Fibroblast of lung (primary cell): ENCODE data around the gene MSI2. TPM values are rescaled to one million over a fixed set of nuclear protein-coding genes. Genes with fewer than 3 reads are reported as not detected.

Experiments
- DNase-seq, 2 donors: peaks; one replicate each; pipeline versions ENCODE4 v3.0.0 to v3.0.0-alpha.2; 2010; ENCODE audit warnings: low read depth in 2 of 2
- H2AFZ ChIP-seq: 2 replicates; pipeline ENCODE4 v1.5.1; 2012; ENCODE audit warnings: low read length, control low read depth, inconsistent platforms
- H3K27ac ChIP-seq: 2 replicates; pipeline ENCODE4 v1.5.1; 2011; ENCODE audit warnings: low read length, control low read depth; ENCODE audit not compliant: insufficient read depth
- H3K27me3 ChIP-seq: 2 replicates; pipeline ENCODE4 v1.5.1; 2011; ENCODE audit warnings: mild to moderate bottlenecking, low read length; ENCODE audit not compliant: control insufficient read depth, insufficient read depth
- H3K36me3 ChIP-seq: 2 replicates; pipeline ENCODE4 v1.5.1; 2011; ENCODE audit warnings: low read length; ENCODE audit not compliant: control insufficient read depth, insufficient read depth
- H3K4me1 ChIP-seq: 2 replicates; pipeline ENCODE4 v1.5.1; 2011; ENCODE audit warnings: low read length; ENCODE audit not compliant: control insufficient read depth, insufficient read depth; ENCODE audit errors: extremely low read depth
- H3K4me2 ChIP-seq: 2 replicates; pipeline ENCODE4 v1.5.1; 2011; ENCODE audit warnings: low read length, control low read depth; ENCODE audit not compliant: insufficient read depth; ENCODE audit errors: extremely low read depth
- H3K4me3 ChIP-seq, 4 experiments: fragments of 200-600 bp in 1 of 4; sonication (generic) in 1 of 4; replicated peaks in 1 of 4; 2 replicates each; pipeline ENCODE4 v1.5.1; 2011 to 2016; ENCODE audit warnings: low read length in 4 of 4, low read depth in 3 of 4, mild to moderate bottlenecking in 3 of 4, control low read depth in 2 of 4, inconsistent platforms in 1 of 4, mixed read lengths in 1 of 4; ENCODE audit not compliant: insufficient read depth in 1 of 4; ENCODE audit errors: control extremely low read depth in 1 of 4
- H3K79me2 ChIP-seq: 2 replicates; pipeline ENCODE4 v1.5.1; 2012; ENCODE audit warnings: mild to moderate bottlenecking, low read length, inconsistent platforms; ENCODE audit not compliant: control insufficient read depth, insufficient read depth
- H3K9ac ChIP-seq: 2 replicates; pipeline ENCODE4 v1.5.1; 2011; ENCODE audit warnings: mild to moderate bottlenecking, low read length, control low read depth; ENCODE audit not compliant: insufficient read depth
- H3K9me3 ChIP-seq: 2 replicates; pipeline ENCODE4 v1.5.1; 2012; ENCODE audit warnings: low read depth, low read length; ENCODE audit not compliant: control insufficient read depth, insufficient read depth
- H4K20me1 ChIP-seq: 2 replicates; pipeline ENCODE4 v1.5.1; 2011; ENCODE audit warnings: low read length; ENCODE audit not compliant: control insufficient read depth, insufficient read depth; ENCODE audit errors: extremely low read depth
- EZH2 ChIP-seq: IDR thresholded peaks from 2 replicates; pipeline ENCODE4 v1.5.1; 2012; ENCODE audit warnings: low read length, control low read depth, mild to moderate bottlenecking; ENCODE audit errors: missing control alignments
- polyA plus RNA-seq, 2 donors: library from polyadenylated mRNA; depleted of rRNA in 1 of 2; stranded (reverse) in 1 of 2; unstranded in 1 of 2; fragments of >200 nt; gene quantifications; 2 replicates each; pipeline ENCODE4 v1.2.1, GENCODE V29; 2011 to 2012; ENCODE audit warnings: missing spikeins in 1 of 2
- total RNA-seq: library from RNA; depleted of rRNA; stranded (reverse); fragments of >200 nt; gene quantifications from 2 replicates; pipeline ENCODE4 v1.2.1, GENCODE V29; 2014
- TF ChIP-seq, protein P1 (sequence below), 2 donors: IDR thresholded peaks in 1 of 2; conservative IDR thresholded peaks in 1 of 2; 1 replicate in 1 of 2; 2 replicates in 1 of 2; pipeline ENCODE4 v1.5.1; 2011 to 2012; ENCODE audit warnings: low read length in 2 of 2, control low read depth in 1 of 2, inconsistent platforms in 1 of 2, low read depth in 1 of 2, mild to moderate bottlenecking in 1 of 2

Gene MSI2
- total and polyA plus RNA-seq, 2 donors (not counting 1 experiment from before 2014, with no cell fraction given): 6.8 to 14.2 TPM

DNA sequence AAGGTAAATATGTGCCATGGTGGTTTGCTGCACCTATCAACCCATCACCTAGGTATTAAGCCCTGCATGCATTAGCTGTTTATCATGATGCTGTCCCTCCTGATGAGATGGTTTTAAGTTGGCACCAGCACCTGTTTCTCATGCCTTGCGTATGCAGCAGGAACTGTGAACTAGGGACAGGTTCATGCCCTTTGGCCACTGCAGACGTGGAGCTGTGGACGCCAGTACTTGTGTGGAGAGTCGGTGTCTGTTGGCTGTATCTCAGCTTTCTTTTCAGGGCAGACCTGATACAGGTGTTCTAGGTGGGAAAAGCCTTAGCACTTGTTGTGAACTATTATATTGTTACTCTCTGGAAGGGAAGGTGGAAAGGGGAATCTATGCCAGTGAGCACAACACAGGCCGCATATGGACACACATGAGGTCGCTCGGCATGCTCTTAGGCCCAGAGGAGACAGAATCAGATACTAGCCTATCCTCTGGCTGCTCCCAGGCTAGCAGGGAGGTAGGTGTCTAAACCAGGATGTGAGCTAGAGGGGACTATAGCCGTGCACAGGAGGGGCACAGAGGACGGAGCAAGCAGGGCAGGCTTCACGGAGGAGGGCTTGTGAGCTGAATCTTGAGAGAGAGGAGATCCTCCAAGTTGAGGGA is 22.5 kb downstream of the MSI2 start:
- no peaks in the 10 kb centered on the region for H4K20me1 ChIP-seq
- H3K9ac ChIP-seq: no peak overlapping the region
- H3K9me3 ChIP-seq: no peaks in the 10 kb centered on the region
- no peaks in the 10 kb centered on the region for H3K4me1 ChIP-seq
- H3K36me3 ChIP-seq: no peaks in the 10 kb centered on the region
- DNase-seq: no peak
- H3K27me3 ChIP-seq: no peaks in the 10 kb centered on the region
- H3K4me3 ChIP-seq: no peak overlapping the region
- H3K4me2 ChIP-seq: no peak overlapping the region
- no peak overlapping the region for H2AFZ ChIP-seq
- no peak overlapping the region for H3K27ac ChIP-seq
- no peaks in the 10 kb centered on the region for H3K79me2 ChIP-seq
- no peak for TF ChIP-seq EZH2
- TF ChIP-seq, protein P1, sequence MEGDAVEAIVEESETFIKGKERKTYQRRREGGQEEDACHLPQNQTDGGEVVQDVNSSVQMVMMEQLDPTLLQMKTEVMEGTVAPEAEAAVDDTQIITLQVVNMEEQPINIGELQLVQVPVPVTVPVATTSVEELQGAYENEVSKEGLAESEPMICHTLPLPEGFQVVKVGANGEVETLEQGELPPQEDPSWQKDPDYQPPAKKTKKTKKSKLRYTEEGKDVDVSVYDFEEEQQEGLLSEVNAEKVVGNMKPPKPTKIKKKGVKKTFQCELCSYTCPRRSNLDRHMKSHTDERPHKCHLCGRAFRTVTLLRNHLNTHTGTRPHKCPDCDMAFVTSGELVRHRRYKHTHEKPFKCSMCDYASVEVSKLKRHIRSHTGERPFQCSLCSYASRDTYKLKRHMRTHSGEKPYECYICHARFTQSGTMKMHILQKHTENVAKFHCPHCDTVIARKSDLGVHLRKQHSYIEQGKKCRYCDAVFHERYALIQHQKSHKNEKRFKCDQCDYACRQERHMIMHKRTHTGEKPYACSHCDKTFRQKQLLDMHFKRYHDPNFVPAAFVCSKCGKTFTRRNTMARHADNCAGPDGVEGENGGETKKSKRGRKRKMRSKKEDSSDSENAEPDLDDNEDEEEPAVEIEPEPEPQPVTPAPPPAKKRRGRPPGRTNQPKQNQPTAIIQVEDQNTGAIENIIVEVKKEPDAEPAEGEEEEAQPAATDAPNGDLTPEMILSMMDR (conservative IDR thresholded peaks at IDR 0.05 in 1 of 2, IDR thresholded peaks at IDR 0.05 in 1 of 2; ENCODE audit: low read depth in 1 of 2, low read length in 2 of 2): no peak

DNA sequence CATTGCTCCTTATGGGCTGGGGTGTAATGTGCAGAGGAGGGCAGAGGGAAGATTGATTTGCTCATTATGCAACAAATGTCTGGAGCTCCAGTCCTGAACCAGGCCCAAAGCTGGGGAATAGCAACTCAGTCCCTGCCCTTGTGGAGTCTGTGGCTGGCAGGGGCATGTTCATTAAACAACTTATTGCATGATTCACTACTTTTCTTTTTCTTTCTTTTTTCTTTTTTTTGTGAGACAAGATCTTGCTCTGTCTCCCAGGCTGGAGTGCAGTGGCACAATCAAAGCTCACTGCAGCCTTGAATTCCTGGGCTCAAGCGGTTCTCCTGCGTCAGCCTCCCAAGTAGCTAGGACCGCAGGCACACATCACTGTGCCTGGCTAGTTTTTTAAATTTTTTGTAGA is 23.1 kb downstream of the MSI2 start:
- Histone ChIP-seq H2AFZ (no peak overlapping the region), H3K4me2 (no peak overlapping the region), H3K4me1 (no peaks in the 10 kb centered on the region), H3K4me3 (no peak overlapping the region), H3K9me3 (no peaks in the 10 kb centered on the region), H3K79me2 (no peaks in the 10 kb centered on the region), H3K27ac (no peak overlapping the region), H3K36me3 (no peaks in the 10 kb centered on the region), H3K9ac (no peak overlapping the region), H4K20me1 (no peaks in the 10 kb centered on the region), H3K27me3 (no peaks in the 10 kb centered on the region)
- TF ChIP-seq, protein P1 (conservative IDR thresholded peaks at IDR 0.05 in 1 of 2, IDR thresholded peaks at IDR 0.05 in 1 of 2; ENCODE audit: low read depth in 1 of 2, low read length in 2 of 2): no peak
- TF ChIP-seq EZH2: no peak
- DNase-seq: peak in 1 of 2 donors; percentile 55

DNA sequence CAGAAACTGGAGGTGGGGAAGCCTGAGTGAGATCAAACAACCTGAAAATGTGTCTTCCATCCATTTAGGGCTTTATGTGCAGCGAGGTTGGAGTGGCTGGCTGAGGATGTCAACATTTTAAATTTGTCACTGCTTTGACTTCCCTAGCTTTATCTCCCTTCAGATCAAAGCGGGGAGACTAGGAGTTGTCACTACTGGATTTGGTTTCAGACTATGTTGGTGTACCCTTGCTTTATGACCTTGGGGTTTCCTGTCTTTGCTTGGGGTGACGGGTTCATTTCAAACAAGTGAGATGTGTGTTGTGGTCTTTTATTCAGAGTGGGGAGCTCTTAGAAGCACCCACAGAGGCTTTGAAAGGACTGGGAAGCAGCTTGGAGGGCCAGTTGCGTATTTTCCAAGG is 25.6 kb downstream of the MSI2 start:
- no peaks in the 10 kb centered on the region for H3K27me3 ChIP-seq
- no peaks in the 10 kb centered on the region for H4K20me1 ChIP-seq
- H3K9me3 ChIP-seq: no peaks in the 10 kb centered on the region
- H3K36me3 ChIP-seq: no peaks in the 10 kb centered on the region
- no peak overlapping the region for H3K27ac ChIP-seq
- H2AFZ ChIP-seq: no peak overlapping the region
- H3K4me1 ChIP-seq: no peaks in the 10 kb centered on the region
- H3K4me3 ChIP-seq: no peak overlapping the region
- H3K4me2 ChIP-seq: no peak overlapping the region
- no peak for TF ChIP-seq EZH2
- TF ChIP-seq, protein P1 (conservative IDR thresholded peaks at IDR 0.05 in 1 of 2, IDR thresholded peaks at IDR 0.05 in 1 of 2; ENCODE audit: low read depth in 1 of 2, low read length in 2 of 2): no peak
- H3K9ac ChIP-seq: no peak overlapping the region
- DNase-seq: no peak
- no peaks in the 10 kb centered on the region for H3K79me2 ChIP-seq
